ENCODE measurements around the gene GAL3ST3.

The GAL3ST3 gene

GRCh38 chr11:66017321-66017720, 31.6 kb downstream of the GAL3ST3 start:
- no peak for TF ChIP-seq CTCF (IDR thresholded peaks at IDR 0.05; ENCODE audit: borderline replicate concordance, extremely low read depth, low read length, poor library complexity, severe bottlenecking)

GRCh38 chr11:66016793-66017177, 32.2 kb downstream of the GAL3ST3 start:
- H3K27ac ChIP-seq (ENCODE audit: low read length) = no peak overlapping the region
- H3K9ac ChIP-seq (ENCODE audit: low read depth, low read length) = no peak overlapping the region
- ATAC-seq (ENCODE audit: insufficient read depth, low read depth) (no peak), DNase-seq (no peak)
- no peaks in the 10 kb centered on the region for H3K27me3 ChIP-seq (ENCODE audit: insufficient read depth, low read length, poor library complexity)
- no peak overlapping the region for H3K4me2 ChIP-seq (ENCODE audit: insufficient read depth, low read length)
- H3K9me3 ChIP-seq (ENCODE audit: insufficient read depth, low read length, severe bottlenecking) = no peaks in the 10 kb centered on the region
- H3K36me3 ChIP-seq (ENCODE audit: insufficient read depth, low read length) = no peaks in the 10 kb centered on the region
- TF ChIP-seq EZH2 (IDR thresholded peaks at IDR 0.05; ENCODE audit: borderline replicate concordance, low read depth, low read length, severe bottlenecking) (no peak), CTCF (IDR thresholded peaks at IDR 0.05; ENCODE audit: borderline replicate concordance, extremely low read depth, low read length, poor library complexity, severe bottlenecking) (no peak)
- H2AFZ ChIP-seq (ENCODE audit: low read depth, low read length) = no peak overlapping the region
- peaks cover 3% of the 10 kb centered on the region; the same call in 1 of the 2 replicates for H4K20me1 ChIP-seq (ENCODE audit: insufficient read depth, low read length)
- H3K4me1 ChIP-seq (ENCODE audit: insufficient read depth, low read length) = no peaks in the 10 kb centered on the region
- no peaks in the 10 kb centered on the region for H3K79me2 ChIP-seq (ENCODE audit: insufficient read depth, low read length)
- no peak overlapping the region for H3K4me3 ChIP-seq (ENCODE audit: low read depth in 1 of 2, low read length in 2 of 2)

More at GRCh38 chr11:66017321-66017720, 31.6 kb downstream of the GAL3ST3 start:
- Histone ChIP-seq H2AFZ (ENCODE audit: low read depth, low read length) (no peak overlapping the region), H3K4me2 (ENCODE audit: insufficient read depth, low read length) (no peak overlapping the region), H3K36me3 (ENCODE audit: insufficient read depth, low read length) (no peaks in the 10 kb centered on the region), H4K20me1 (ENCODE audit: insufficient read depth, low read length) (peaks cover 3% of the 10 kb centered on the region; the same call in 1 of the 2 replicates), H3K9me3 (ENCODE audit: insufficient read depth, low read length, severe bottlenecking) (no peaks in the 10 kb centered on the region), H3K4me1 (ENCODE audit: insufficient read depth, low read length) (peaks cover 3% of the 10 kb centered on the region), H3K27ac (ENCODE audit: low read length) (no peak overlapping the region), H3K4me3 (ENCODE audit: low read depth in 1 of 2, low read length in 2 of 2) (no peak overlapping the region), H3K27me3 (ENCODE audit: insufficient read depth, low read length, poor library complexity) (no peaks in the 10 kb centered on the region), H3K79me2 (ENCODE audit: insufficient read depth, low read length) (no peaks in the 10 kb centered on the region), H3K9ac (ENCODE audit: low read depth, low read length) (no peak overlapping the region)
- no peak for ATAC-seq (ENCODE audit: insufficient read depth, low read depth)
- DNase-seq = no peak

- Histone ChIP-seq H2AFZ (ENCODE audit: low read depth, low read length) (no peak overlapping the region), H3K27me3 (ENCODE audit: insufficient read depth, low read length, poor library complexity) (no peaks in the 10 kb centered on the region), H3K4me3 (ENCODE audit: low read depth in 1 of 2, low read length in 2 of 2) (no peak overlapping the region), H3K9ac (ENCODE audit: low read depth, low read length) (no peak overlapping the region), H3K4me2 (ENCODE audit: insufficient read depth, low read length) (no peak overlapping the region), H3K27ac (ENCODE audit: low read length) (no peak overlapping the region), H3K4me1 (ENCODE audit: insufficient read depth, low read length) (no peaks in the 10 kb centered on the region), H4K20me1 (ENCODE audit: insufficient read depth, low read length) (peaks cover 3% of the 10 kb centered on the region; the same call in 1 of the 2 replicates), H3K36me3 (ENCODE audit: insufficient read depth, low read length) (no peaks in the 10 kb centered on the region), H3K79me2 (ENCODE audit: insufficient read depth, low read length) (no peaks in the 10 kb centered on the region), H3K9me3 (ENCODE audit: insufficient read depth, low read length, severe bottlenecking) (no peaks in the 10 kb centered on the region)
- ATAC-seq (ENCODE audit: insufficient read depth, low read depth) (no peak), DNase-seq (no peak)
- TF ChIP-seq EZH2 (IDR thresholded peaks at IDR 0.05; ENCODE audit: borderline replicate concordance, low read depth, low read length, severe bottlenecking) (no peak), CTCF (IDR thresholded peaks at IDR 0.05; ENCODE audit: borderline replicate concordance, extremely low read depth, low read length, poor library complexity, severe bottlenecking) (no peak)
These were observed 32.8 kb downstream of the GAL3ST3 start for GRCh38 chr11:66015936-66016792.

Measured in DND-41 (cell line).